Thyroid gland (tissue), 4 donors: ENCODE results near the gene CBFA2T3.

Experiments
- CTCF ChIP-seq, 6 experiments: fragments of 200-600 bp in 3 of 6; fragments of 450-650 bp in 3 of 6; sonication (generic) in 3 of 6; IDR thresholded peaks; one replicate each; pipeline ENCODE4 v1.5.1; 2016 to 2019; ENCODE audit warnings: antibody characterized with exemption in 6 of 6, mild to moderate bottlenecking in 2 of 6, inconsistent platforms in 1 of 6, moderate library complexity in 1 of 6
- POLR2A ChIP-seq, 2 donors: fragments of 450-650 bp; IDR thresholded peaks; one replicate each; pipeline ENCODE4 v1.6.1; 2017; ENCODE audit warnings: antibody characterized with exemption in 2 of 2, mild to moderate bottlenecking in 2 of 2, moderate library complexity in 1 of 2

DNA sequence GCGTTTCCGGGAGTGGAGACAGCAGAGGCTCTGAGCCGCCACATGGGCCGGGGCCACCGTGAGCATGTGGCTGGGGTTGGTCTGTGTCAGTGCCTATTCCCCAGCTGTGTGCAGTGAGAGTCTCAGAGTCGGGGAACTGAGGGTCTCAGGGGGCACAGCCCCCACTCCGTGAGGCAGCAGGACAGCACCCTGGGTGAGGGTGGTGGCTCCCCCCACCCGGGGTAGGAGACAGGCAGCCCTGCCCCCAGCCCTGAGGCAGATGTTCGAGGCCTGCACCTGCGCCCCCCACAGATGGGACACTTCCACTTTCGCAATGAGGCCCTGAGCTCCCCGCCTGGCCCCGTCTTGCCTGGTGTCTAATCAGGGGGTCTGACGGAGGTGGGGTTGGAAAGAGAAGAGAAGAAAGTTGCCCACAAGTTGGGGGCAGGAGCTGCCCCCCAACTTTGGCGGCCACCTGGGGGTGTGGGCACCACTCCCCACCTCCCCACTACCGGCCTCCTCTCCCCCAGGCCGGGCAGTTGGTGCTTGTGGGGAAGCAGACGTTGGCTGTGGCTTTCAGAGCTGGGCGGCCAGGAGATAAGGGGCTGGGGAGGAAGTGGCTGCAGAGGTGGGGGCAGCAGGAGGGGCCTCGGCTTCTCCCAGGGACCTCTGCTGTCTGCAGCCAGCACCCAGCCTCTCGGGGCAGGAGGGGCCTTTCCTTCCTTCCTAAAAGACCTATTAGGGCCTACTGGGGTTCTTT, 1.8 kb upstream of the CBFA2T3 start:
- TF ChIP-seq POLR2A (IDR thresholded peaks at IDR 0.05): no peak
- no peak for TF ChIP-seq CTCF (IDR thresholded peaks at IDR 0.05)
